ENCODE measurements around the gene RAD54L. TPM values are rescaled to one million over a fixed set of nuclear protein-coding genes. Genes with fewer than 3 reads are reported as not detected.

RAD54L gene
- total and polyA plus RNA-seq, 3 donors from 2014 or later = 17.9 to 31.4 (median 24.5) TPM

DNA sequence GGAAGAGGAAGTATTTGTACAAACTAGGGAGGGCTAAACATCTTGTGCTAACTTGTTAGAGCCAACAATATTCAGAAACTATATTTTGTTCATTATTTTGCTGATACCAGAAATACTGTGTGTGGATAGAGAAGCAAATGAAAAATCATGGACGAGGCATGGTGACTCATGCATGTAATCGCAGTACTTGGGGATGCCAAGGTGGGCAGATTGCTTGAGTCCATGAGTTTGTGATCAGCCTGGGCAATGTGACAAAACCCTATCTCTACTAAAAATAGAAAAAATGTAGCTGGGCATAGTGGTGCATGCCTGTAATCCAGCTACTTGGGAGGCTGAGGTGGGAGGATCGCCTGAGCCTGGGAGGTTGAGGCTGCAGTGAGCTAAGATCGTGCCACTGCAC is 42.4 kb downstream of the RAD54L start:
- no peak for TF ChIP-seq CTCF (IDR thresholded peaks at IDR 0.05)
- TF ChIP-seq POLR2A (IDR thresholded peaks at IDR 0.05) = no peak
- H3K9me3 ChIP-seq = no peaks in the 10 kb centered on the region
- no peak overlapping the region for H3K27ac ChIP-seq
- H3K4me1 ChIP-seq = no peaks in the 10 kb centered on the region
- no peak overlapping the region for H3K4me3 ChIP-seq
- WGBS, 2 donors = 83 to 92% methylated on average over 4 of the region's 4 CpGs
- DNase-seq = no peak
- H3K27me3 ChIP-seq = no peaks in the 10 kb centered on the region
- no peaks in the 10 kb centered on the region for H3K36me3 ChIP-seq (ENCODE audit: low read depth, missing control alignments)
- intact Hi-C loops (cut with DNase I; ENCODE audit: low total_unique reads) = no loop called here

- no peaks in the 10 kb centered on the region for H3K9me3 ChIP-seq
- intact Hi-C loops (cut with DNase I; ENCODE audit: low total_unique reads) = no loop called here
- no peak for DNase-seq
- H3K4me1 ChIP-seq = peaks cover 7% of the 10 kb centered on the region
- WGBS, 2 donors = 95 to 96% methylated on average over 2 of the region's 2 CpGs
- H3K36me3 ChIP-seq (ENCODE audit: low read depth, missing control alignments) = no peaks in the 10 kb centered on the region
- TF ChIP-seq POLR2A (IDR thresholded peaks at IDR 0.05) (no peak), CTCF (IDR thresholded peaks at IDR 0.05) (no peak)
- no peaks in the 10 kb centered on the region for H3K27me3 ChIP-seq
- H3K27ac ChIP-seq = no peak overlapping the region
- H3K4me3 ChIP-seq = no peak overlapping the region
These were observed 47.7 kb downstream of the RAD54L start for GRCh38 chr1:46295306-46295705.

- intact Hi-C loops (cut with DNase I; ENCODE audit: low total_unique reads) = no loop called here
- no peak for TF ChIP-seq CTCF (IDR thresholded peaks at IDR 0.05)
- TF ChIP-seq POLR2A (IDR thresholded peaks at IDR 0.05) = no peak
- no peak for DNase-seq
- Histone ChIP-seq H3K4me3 (no peak overlapping the region), H3K4me1 (peaks cover 18% of the 10 kb centered on the region), H3K27ac (no peak overlapping the region), H3K9me3 (no peaks in the 10 kb centered on the region), H3K27me3 (no peaks in the 10 kb centered on the region), H3K36me3 (ENCODE audit: low read depth, missing control alignments) (no peaks in the 10 kb centered on the region)
These were observed 50.8 kb downstream of the RAD54L start for GRCh38 chr1:46298387-46298786.

DNA sequence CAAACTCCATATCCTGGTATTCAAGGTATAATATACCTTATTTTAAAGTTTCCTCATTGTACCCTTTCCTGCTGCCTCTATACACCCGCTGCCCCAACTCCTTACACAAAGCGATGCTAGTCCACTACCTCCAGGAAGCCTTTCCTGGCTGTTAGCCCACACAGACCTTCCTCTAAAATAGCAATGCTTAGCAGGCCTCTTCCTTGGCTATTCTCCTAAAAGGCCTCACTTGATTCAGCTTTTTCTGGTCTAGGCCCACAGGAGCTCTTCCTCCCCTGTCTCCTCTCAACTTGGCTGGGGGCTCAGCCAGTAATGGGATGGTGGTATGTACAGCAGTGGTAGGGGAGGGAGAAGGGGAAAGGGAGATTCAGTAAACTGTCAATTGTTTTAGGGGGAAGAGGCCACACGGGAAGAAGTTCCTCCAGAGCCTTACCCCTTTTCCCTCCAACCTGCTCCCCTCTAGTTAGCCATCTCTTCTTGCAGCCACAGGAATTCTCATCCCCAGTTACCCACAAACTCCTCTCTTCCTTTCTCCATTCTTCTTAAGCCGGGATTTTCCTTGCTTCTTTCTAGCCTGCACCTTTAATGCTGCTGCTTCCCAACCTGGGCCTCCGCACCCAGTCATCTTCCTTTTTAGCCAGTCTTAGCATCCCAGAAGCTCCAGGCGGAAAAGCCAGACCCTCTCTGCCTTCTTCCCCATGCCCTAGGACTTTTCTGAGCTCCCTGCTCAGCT is 53.3 kb downstream of the RAD54L start:
- intact Hi-C loops (cut with DNase I; ENCODE audit: low total_unique reads) = no loop called here
- TF ChIP-seq POLR2A (IDR thresholded peaks at IDR 0.05) (no peak), CTCF (IDR thresholded peaks at IDR 0.05) (no peak)
- peak overlapping the region; percentile 99 to 100 for H3K27ac ChIP-seq
- no peaks in the 10 kb centered on the region for H3K27me3 ChIP-seq
- 17% methylated on average over 6 of the region's 6 CpGs for WGBS, 2 donors
- peak; percentile 61 for DNase-seq
- H3K9me3 ChIP-seq = no peaks in the 10 kb centered on the region
- no peaks in the 10 kb centered on the region for H3K36me3 ChIP-seq (ENCODE audit: low read depth, missing control alignments)
- peak overlapping the region; percentile 87 to 98 for H3K4me3 ChIP-seq
- peaks cover 26% of the 10 kb centered on the region for H3K4me1 ChIP-seq

DNA sequence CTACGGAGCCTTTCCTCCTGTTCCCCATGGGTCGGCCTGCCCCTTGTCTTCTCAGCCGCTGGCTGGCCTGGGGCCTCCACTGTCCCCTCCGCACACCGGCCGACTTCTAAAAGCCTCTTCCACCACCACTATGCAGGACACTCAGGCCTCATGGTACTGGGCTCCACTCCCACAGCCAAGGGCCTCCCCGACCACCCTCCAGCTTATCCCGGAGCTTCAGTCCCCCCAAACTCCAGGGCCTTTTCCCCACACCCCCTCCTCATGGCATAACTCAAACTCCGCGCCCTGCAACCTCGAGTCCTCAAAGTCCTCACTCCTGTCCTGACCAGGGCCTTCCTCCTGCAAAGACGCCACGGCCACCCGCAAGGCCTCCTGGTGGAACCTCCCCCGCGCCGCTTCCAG is 53.8 kb downstream of the RAD54L start:
- no peaks in the 10 kb centered on the region for H3K27me3 ChIP-seq
- no peak for TF ChIP-seq CTCF (IDR thresholded peaks at IDR 0.05)
- DNase-seq = no peak
- peak overlapping the region; percentile 99 to 100 for H3K27ac ChIP-seq
- intact Hi-C loops (cut with DNase I; ENCODE audit: low total_unique reads) = no loop called here
- H3K9me3 ChIP-seq = no peaks in the 10 kb centered on the region
- peak overlapping the region; percentile 87 to 98 for H3K4me3 ChIP-seq
- H3K36me3 ChIP-seq (ENCODE audit: low read depth, missing control alignments) = no peaks in the 10 kb centered on the region
- 0 to 4% methylated on average over 17 of the region's 17 CpGs for WGBS, 2 donors
- H3K4me1 ChIP-seq = peaks cover 26% of the 10 kb centered on the region
